ENCODE results near the gene RNF17. TPM values are rescaled to one million over a fixed set of nuclear protein-coding genes. Genes with fewer than 3 reads are reported as not detected.

The RNF17 gene
- total RNA-seq, 1 experiment from 2014 or later: not detected

- H3K4me3 ChIP-seq (replicated peaks in 1 of 2; ENCODE audit: low read depth in 1 of 2, low read length in 2 of 2): no peak overlapping the region
- no peak overlapping the region for H3K4me2 ChIP-seq (ENCODE audit: low read length)
- no peaks in the 10 kb centered on the region for H3K9me2 ChIP-seq (ENCODE audit: insufficient read depth)
- BruUV-seq (replicated peaks): no TSS peak
- no peaks in the 10 kb centered on the region for H3K4me1 ChIP-seq (ENCODE audit: control insufficient read depth in 1 of 2, insufficient read depth in 2 of 2, low read length in 2 of 2)
- H3K27me3 ChIP-seq (ENCODE audit: insufficient read depth, low read length): no peaks in the 10 kb centered on the region
- no peaks in the 10 kb centered on the region for H4K20me1 ChIP-seq (ENCODE audit: insufficient read depth)
- TF ChIP-seq CEBPB (IDR thresholded peaks at IDR 0.05; ENCODE audit: low read depth) (no peak), ATF3 (IDR thresholded peaks at IDR 0.05) (no peak), MAX (IDR thresholded peaks at IDR 0.05) (no peak), POLR2A (IDR thresholded peaks at IDR 0.05; ENCODE audit: borderline replicate concordance, extremely low read depth, insufficient read depth, insufficient read length) (no peak), POLR2AphosphoS5 (IDR thresholded peaks at IDR 0.05; ENCODE audit: low read depth, low read length) (no peak), YY1 (IDR thresholded peaks at IDR 0.05; ENCODE audit: extremely low read depth, insufficient replicate concordance, low read depth, low read length) (no peak), ZNF274 (IDR thresholded peaks at IDR 0.05; ENCODE audit: low read depth, low read length) (no peak), ZBTB33 (IDR thresholded peaks at IDR 0.05; ENCODE audit: extremely low read depth, insufficient replicate concordance, low read length) (no peak), SP1 (IDR thresholded peaks at IDR 0.05; ENCODE audit: low read depth) (no peak), ZFX (IDR thresholded peaks at IDR 0.05) (no peak), JUND (IDR thresholded peaks at IDR 0.05) (no peak), EZH2 (IDR thresholded peaks at IDR 0.05) (no peak)
- TF ChIP-seq, protein P1, sequence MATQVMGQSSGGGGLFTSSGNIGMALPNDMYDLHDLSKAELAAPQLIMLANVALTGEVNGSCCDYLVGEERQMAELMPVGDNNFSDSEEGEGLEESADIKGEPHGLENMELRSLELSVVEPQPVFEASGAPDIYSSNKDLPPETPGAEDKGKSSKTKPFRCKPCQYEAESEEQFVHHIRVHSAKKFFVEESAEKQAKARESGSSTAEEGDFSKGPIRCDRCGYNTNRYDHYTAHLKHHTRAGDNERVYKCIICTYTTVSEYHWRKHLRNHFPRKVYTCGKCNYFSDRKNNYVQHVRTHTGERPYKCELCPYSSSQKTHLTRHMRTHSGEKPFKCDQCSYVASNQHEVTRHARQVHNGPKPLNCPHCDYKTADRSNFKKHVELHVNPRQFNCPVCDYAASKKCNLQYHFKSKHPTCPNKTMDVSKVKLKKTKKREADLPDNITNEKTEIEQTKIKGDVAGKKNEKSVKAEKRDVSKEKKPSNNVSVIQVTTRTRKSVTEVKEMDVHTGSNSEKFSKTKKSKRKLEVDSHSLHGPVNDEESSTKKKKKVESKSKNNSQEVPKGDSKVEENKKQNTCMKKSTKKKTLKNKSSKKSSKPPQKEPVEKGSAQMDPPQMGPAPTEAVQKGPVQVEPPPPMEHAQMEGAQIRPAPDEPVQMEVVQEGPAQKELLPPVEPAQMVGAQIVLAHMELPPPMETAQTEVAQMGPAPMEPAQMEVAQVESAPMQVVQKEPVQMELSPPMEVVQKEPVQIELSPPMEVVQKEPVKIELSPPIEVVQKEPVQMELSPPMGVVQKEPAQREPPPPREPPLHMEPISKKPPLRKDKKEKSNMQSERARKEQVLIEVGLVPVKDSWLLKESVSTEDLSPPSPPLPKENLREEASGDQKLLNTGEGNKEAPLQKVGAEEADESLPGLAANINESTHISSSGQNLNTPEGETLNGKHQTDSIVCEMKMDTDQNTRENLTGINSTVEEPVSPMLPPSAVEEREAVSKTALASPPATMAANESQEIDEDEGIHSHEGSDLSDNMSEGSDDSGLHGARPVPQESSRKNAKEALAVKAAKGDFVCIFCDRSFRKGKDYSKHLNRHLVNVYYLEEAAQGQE (IDR thresholded peaks at IDR 0.05; ENCODE audit: low read depth): no peak
- DNase-seq (ENCODE audit: low read depth, low spot score) (no peak), ATAC-seq (no peak)
- CTCF ChIA-PET: no interaction called here
- POLR2A ChIA-PET: no interaction called here
- intact Hi-C loops (cut with micrococcal nuclease): no loop called here
- no peak overlapping the region for H2AFZ ChIP-seq (ENCODE audit: low read depth, low read length, poor library complexity, severe bottlenecking)
- H3K9me3 ChIP-seq (ENCODE audit: control insufficient read depth in 1 of 2, insufficient read depth in 1 of 2, low read depth in 1 of 2, low read length in 2 of 2): no peaks in the 10 kb centered on the region
- RAD21 ChIA-PET (ENCODE audit: low non-redundant PET in 1 of 2, low total read pairs in 2 of 2, uncharacterized antibody in 2 of 2, unreplicated experiment in 2 of 2): no interaction called here
- H3K79me2 ChIP-seq (ENCODE audit: insufficient read depth, low read length): no peaks in the 10 kb centered on the region
- H3K27ac ChIP-seq (ENCODE audit: low read depth, low read length): no peak overlapping the region
- no peak overlapping the region for H3K9ac ChIP-seq (ENCODE audit: low read length)
- H3K36me3 ChIP-seq (ENCODE audit: control insufficient read depth in 1 of 2, insufficient read depth in 2 of 2, low read length in 2 of 2): no peaks in the 10 kb centered on the region
These were observed 111.6 kb downstream of the RNF17 start for GRCh38 chr13:24875566-24875965.
